Stimulated activated CD4-positive, alpha-beta T cell treated with anti-CD3 and anti-CD28 coated beads, Interleukin-12 subunit alpha, Interleukin-12 subunit beta, amount 100 ng/mL, for 24 hours (primary cell): ENCODE measurements around the gene KLHDC8A.
"Not testable (repeated sequence)": the region's sequence is repeated elsewhere in the genome, so short reads cannot be mapped to it uniquely, and the experiment has no call there.

Experiments
- DNase-seq, 2 experiments: peaks; one replicate each; pipeline ENCODE4 v3.0.0-alpha.2; 2020; ENCODE audit warnings: low read depth in 2 of 2

Gene KLHDC8A

DNA sequence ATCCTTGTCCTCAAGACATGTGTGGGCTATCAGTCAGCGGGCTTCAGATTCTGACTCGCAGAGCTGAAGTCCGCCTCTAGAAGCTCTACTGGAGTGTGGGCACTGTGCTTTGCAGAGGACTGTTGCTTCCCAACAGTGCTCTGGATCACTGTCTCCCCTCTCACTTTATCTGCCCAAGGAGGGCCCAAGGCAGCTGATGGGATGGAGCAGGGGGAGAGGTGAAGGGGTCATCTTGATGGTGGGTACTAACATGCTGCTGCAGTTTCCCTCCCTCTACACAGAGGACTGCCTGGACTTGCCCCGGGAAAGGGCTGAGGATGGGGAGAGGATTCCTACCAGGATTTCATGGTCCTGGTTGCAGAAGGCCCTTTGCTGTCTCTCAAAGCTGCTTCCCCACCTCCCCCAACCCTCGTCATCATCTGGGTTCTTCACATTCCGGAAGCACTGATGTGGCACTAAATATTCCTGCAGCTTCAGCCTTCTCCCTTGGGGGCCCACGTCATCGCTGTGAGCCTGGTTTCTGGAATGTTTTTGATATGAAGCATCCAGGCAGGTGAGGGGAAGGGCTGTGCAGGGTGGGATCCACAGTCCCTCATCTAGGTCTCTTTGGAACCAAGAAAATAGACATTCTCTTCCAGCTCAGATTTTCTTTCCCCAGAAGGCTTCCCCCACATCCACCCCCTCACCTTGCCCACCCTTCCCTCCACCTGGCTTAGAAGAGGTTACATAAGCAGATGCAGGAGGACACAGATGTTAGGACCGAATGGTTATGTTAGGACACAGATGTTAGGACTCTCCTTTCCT, 58.3 kb downstream of the KLHDC8A start:
- no peak for DNase-seq

DNA sequence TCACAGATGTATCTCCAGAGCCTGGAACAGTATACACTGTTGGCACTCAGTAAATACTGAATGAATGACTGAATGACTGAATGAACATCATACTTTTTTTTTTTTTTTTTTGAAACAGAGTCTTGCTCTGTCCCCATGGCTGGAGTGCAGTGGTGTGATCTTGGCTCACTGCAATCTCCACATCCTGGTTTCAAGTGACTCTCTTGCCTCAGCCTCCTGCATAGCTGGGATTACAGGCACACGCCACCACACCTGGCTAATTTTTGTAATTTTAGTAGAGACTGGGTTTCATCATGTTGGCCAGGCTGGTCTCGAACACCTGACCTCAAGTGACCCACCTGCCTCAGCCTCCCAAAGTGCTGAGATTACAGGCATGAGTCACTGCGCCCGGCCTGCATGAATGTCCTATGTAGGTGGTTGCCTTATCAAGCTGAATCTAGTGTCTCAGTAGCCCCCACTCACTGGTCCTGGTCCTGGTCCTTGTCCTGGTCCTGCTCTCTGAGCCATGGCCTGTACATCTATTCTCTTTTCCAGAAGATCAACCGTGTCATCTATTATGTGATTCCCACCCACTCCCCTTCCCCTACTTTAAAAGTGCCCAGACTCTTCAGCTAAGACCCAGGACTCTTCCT, 59.1 kb downstream of the KLHDC8A start:
- not testable (repeated sequence) for DNase-seq

DNA sequence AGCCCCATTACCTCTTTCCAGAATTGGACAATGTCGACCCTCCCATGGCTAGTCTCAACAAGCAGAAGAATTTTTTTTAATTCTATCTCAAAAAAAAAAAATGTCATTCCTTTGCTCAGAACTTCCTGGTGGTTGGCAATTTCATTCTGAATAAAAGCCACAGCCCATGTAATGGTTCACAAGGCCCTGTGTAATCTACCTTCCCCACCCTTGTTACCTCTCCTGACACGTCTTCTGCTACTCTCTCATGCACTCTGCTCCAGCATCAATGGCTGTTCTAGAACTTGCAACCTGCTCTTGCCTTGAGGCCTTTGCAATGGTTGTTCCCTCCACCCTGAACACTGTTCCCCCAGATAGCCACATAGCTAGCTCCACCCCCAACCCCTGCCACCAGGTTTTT, 60.6 kb downstream of the KLHDC8A start:
- no peak for DNase-seq

- no peak for DNase-seq
Measured at GRCh38 chr1:205294934-205295333, 61.8 kb downstream of the KLHDC8A start.

GRCh38 chr1:205294175-205294917, 62.4 kb downstream of the KLHDC8A start:
- DNase-seq = no peak

DNA sequence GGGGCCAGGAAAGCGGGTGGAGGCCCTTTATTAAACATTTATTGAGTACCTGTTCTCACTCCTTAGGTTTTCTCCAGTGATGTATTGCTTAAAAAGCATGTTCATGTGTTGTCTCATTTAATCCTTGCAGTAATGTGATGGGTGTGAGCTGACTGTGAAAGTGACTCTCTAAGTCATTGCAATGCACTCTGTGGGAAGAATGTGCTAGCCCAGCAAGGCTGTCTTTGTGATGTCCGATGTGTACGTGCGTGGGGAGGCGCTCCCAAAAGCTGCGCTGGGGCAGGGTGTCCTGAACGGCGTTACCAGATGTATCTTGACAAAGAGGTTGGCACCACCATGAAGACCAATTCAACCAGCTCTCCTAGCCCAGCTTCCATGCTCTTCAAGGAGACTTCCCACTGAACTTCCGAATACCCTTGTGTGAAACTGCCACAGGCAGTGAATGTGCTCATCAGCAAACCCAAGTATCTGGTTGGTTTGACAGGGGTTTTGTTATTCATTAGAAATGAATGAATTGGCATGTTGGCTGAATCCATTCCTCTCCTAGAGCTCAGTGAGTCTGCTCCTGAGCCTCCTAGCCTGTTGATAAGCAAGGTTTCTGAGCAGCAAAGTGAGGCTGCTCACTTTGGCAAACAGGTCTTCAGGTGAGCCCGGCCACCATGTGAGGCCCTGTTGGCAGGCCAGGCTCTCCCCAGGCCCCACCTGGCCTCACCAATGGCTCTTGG, 63.2 kb downstream of the KLHDC8A start:
- no peak for DNase-seq

DNA sequence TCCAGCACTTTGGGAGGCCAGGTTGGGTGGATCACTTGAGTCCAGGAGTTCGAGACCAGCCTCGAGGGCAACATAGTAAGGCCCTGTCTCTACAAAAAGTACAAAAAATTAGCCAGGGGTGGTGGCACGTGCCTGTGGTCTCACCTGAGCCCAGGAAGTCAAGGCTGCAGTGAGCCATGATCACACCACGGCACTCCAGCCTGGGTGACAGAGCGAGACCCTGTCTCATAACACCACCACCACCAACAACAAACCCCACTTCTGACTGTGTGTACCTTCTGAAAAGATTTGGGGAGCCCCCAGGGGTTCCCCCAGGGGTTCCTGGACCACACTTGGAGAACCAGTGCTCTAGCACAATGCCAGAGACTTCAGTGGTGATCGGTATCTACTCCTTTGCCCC, 65.1 kb downstream of the KLHDC8A start:
- DNase-seq = no peak

DNA sequence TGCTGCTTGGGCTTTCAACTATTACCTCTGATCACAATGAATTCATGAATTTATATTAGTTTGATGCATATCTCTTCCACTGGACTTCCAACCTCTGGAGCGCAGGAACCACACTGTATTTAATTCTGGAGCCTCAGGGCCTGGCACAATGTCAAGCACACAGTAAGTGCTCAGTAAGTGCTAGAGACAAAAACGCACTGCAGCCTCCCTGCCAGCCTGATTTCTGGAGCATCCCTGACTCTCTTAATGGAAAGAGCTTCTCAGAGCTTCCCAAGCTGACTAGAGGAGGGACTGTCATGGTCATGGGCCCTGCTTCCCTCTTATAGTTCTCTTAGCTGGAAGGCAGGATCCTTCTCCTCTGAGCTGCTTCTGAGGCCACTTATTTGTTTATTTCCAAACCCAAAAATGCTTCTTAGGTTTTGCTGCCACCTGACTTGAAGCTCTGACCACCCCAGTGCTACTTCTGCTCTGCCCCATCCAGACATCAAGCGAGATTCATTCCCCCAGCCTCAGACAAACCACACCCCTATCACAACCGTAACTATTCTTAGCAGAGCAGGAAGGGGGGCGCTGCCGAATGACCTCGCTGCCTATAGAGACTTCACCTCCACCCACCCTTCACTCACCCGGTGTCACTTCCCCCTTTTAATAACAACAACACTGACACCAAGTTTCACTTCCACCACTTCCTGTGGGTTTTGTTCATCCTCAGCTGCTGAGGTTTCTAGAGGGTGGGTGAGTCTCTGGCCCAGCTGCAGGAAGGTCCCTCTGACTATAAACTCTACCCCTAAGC, 68.8 kb downstream of the KLHDC8A start:
- peak; percentile 44 to 57 for DNase-seq

GRCh38 chr1:205287076-205287475, 69.6 kb downstream of the KLHDC8A start:
- DNase-seq = no peak

DNA sequence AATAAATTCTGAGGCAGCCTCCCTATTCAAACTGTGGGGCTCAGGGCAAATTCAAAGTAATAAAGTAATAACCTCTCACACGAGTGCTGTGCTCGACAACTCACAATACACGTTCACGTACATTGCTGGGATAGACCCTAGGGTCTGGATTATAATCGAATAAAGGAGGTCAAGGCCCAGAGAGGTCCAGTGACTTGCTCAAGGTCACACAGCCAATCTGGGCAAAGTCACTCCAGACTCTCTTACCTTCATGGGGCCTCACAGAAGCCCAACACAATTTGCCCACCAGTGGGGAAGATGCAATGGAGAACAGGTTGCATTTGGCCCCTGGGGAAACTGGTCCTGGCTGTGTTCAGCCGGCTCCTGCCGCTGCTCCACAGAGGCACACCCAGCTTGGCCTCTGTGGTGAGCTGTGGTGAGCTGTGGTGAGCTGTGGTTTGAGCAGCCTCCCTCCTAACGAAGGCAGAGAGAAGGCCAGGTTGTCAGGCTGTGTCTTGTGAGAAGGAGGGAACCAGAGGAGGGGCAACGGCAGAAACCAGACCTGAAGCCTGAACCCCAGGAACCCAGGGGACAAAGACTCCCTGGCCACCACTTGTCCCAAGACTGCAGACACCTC, 70.3 kb downstream of the KLHDC8A start:
- DNase-seq = peak; percentile 10 to 74
